Neuronal stem cell (in vitro differentiated cells): Measurements from ENCODE around the gene LRTM1.

Experiments
- DNase-seq: peaks from one replicate; pipeline ENCODE4 v3.0.0-alpha.2; 2013; ENCODE audit warnings: low spot score
- H2AFZ ChIP-seq: one replicate; pipeline ENCODE4 v1.6.1; 2013; ENCODE audit warnings: mild to moderate bottlenecking, low read length, inconsistent platforms
- H2AK5ac ChIP-seq: 2 replicates; pipeline ENCODE4 v1.6.1; 2013; ENCODE audit warnings: low read depth, mild to moderate bottlenecking, inconsistent platforms, low read length, moderate library complexity, mixed read lengths
- H2BK120ac ChIP-seq: 2 replicates; pipeline ENCODE4 v1.6.1; 2013; ENCODE audit warnings: low read depth, mild to moderate bottlenecking, inconsistent platforms, low read length, moderate library complexity, mixed read lengths
- H2BK12ac ChIP-seq: one replicate; pipeline ENCODE4 v1.6.1; 2013; ENCODE audit warnings: low read length, inconsistent platforms
- H2BK15ac ChIP-seq: 2 replicates; pipeline ENCODE4 v1.6.1; 2013; ENCODE audit warnings: mild to moderate bottlenecking, low read length, inconsistent platforms, mixed read lengths
- H2BK5ac ChIP-seq: one replicate; pipeline ENCODE4 v1.6.1; 2013; ENCODE audit warnings: inconsistent platforms, mild to moderate bottlenecking, low read length, moderate library complexity
- H3K14ac ChIP-seq: one replicate; pipeline ENCODE4 v1.6.1; 2013; ENCODE audit warnings: low read length, inconsistent platforms
- H3K18ac ChIP-seq: 2 replicates; pipeline ENCODE4 v1.6.1; 2013; ENCODE audit warnings: low read length, inconsistent platforms
- H3K23ac ChIP-seq: 2 replicates; pipeline ENCODE4 v1.6.1; 2013; ENCODE audit warnings: low read depth, mild to moderate bottlenecking, mixed read lengths, low read length, inconsistent platforms; ENCODE audit not compliant: poor library complexity
- H3K27ac ChIP-seq: replicated peaks from 3 replicates; pipeline ENCODE4 v1.5.1; 2013; ENCODE audit warnings: low read length, inconsistent platforms
- H3K27me3 ChIP-seq, 3 experiments: 2 replicates each; pipeline ENCODE4 v1.6.1; 2013; ENCODE audit warnings: low read length in 3 of 3, mild to moderate bottlenecking in 2 of 3, inconsistent platforms in 1 of 3, low read depth in 1 of 3, mixed read lengths in 1 of 3, moderate library complexity in 1 of 3; ENCODE audit not compliant: control insufficient read depth in 3 of 3, insufficient read depth in 3 of 3
- H3K36me3 ChIP-seq, 2 donors: replicated peaks in 1 of 2; 2 replicates each; pipeline ENCODE4 v1.6.1; 2013; ENCODE audit warnings: low read length in 2 of 2; ENCODE audit not compliant: control insufficient read depth in 2 of 2, insufficient read depth in 2 of 2
- H3K4ac ChIP-seq: 2 replicates; pipeline ENCODE4 v1.6.1; 2013; ENCODE audit warnings: inconsistent platforms, mild to moderate bottlenecking, low read length, moderate library complexity
- H3K4me1 ChIP-seq, 2 donors: 1 replicate in 1 of 2; 2 replicates in 1 of 2; pipeline ENCODE4 v1.6.1; 2013; ENCODE audit warnings: low read length in 2 of 2, low read depth in 1 of 2; ENCODE audit not compliant: control insufficient read depth in 2 of 2, insufficient read depth in 1 of 2
- H3K4me2 ChIP-seq: one replicate; pipeline ENCODE4 v1.6.1; 2013; ENCODE audit warnings: mild to moderate bottlenecking, low read length, inconsistent platforms; ENCODE audit not compliant: insufficient read depth, poor library complexity, severe bottlenecking
- H3K4me3 ChIP-seq, 2 donors: 2 replicates each; pipeline ENCODE4 v1.5.1; 2013; ENCODE audit warnings: low read length in 2 of 2, mild to moderate bottlenecking in 2 of 2, inconsistent platforms in 1 of 2, moderate library complexity in 1 of 2
- H3K79me1 ChIP-seq: one replicate; pipeline ENCODE4 v1.6.1; 2013; ENCODE audit warnings: low read depth, mild to moderate bottlenecking, inconsistent platforms, low read length, moderate library complexity
- H3K9ac ChIP-seq: one replicate; pipeline ENCODE4 v1.6.1; 2013; ENCODE audit warnings: mild to moderate bottlenecking, low read depth, low read length, inconsistent platforms; ENCODE audit not compliant: poor library complexity
- H3K9me3 ChIP-seq, 2 donors: replicated peaks in 1 of 2; 2 replicates each; pipeline versions ENCODE3 to v1.6.1; 2013; ENCODE audit warnings: low read length in 2 of 2, mild to moderate bottlenecking in 2 of 2, inconsistent platforms in 1 of 2, low read depth in 1 of 2, mixed read lengths in 1 of 2, moderate library complexity in 1 of 2; ENCODE audit not compliant: control insufficient read depth in 2 of 2, insufficient read depth in 1 of 2
- H4K8ac ChIP-seq: one replicate; pipeline ENCODE4 v1.6.1; 2013; ENCODE audit warnings: low read depth, mild to moderate bottlenecking, inconsistent platforms, low read length, moderate library complexity
- H4K91ac ChIP-seq: one replicate; pipeline ENCODE4 v1.6.1; 2013; ENCODE audit warnings: low read length, low read depth, mild to moderate bottlenecking, inconsistent platforms; ENCODE audit not compliant: poor library complexity
- WGBS, 2 donors: extraction: QIAGEN DNeasy Blood & Tissue Kit; methylation state at CpG; one replicate each; pipeline ENCODE4 v1.1.7; 2013; ENCODE audit warnings: missing lambda C conversion rate in 2 of 2, mixed read lengths in 1 of 2; ENCODE audit not compliant: insufficient read length in 2 of 2, insufficient replicate concordance in 1 of 2; ENCODE audit errors: extremely low coverage in 2 of 2; 5-methylcytosine and 5-hydroxymethylcytosine counted together

LRTM1 gene

DNA sequence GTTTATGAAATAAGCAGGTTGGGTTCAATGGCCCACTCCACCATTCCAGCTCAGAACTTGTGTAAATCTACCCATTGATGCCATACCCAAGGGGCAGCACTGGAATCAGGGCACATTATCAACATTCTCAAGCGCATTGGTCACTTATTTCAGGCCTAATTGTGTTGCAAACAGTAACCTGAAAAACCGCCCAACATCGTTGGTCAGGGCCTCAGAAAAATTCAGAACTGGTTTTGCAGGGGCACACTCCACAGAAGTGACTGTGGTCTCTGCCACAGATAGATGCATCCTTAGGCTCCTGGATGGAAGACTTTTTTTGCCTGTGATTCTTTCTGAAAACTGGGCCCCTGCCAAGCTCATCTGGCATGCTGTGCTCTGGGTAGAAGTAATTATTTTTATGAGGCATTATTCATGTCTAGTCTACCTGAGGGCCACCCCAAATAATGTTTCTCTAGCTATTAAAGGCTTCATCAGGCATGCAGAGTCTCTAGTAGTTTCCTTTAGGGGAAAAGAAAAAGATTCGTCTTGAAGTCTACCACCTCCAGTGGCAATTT lies 21.7 kb upstream of the LRTM1 start:
- H4K91ac ChIP-seq, result no peak overlapping the region
- H3K27me3 ChIP-seq, result no peaks in the 10 kb centered on the region
- H2BK15ac ChIP-seq, result no peak overlapping the region
- no peak overlapping the region for H3K14ac ChIP-seq
- H3K23ac ChIP-seq, result no peak overlapping the region
- H3K4me2 ChIP-seq, result no peak overlapping the region
- H3K4me1 ChIP-seq, result peaks cover 10 to 11% of the 10 kb centered on the region in 2 donors
- H3K4me3 ChIP-seq, result no peak overlapping the region
- H2BK120ac ChIP-seq, result no peak overlapping the region
- no peak overlapping the region for H2AFZ ChIP-seq
- H2AK5ac ChIP-seq, result no peak overlapping the region
- H2BK5ac ChIP-seq, result no peak overlapping the region
- no peak overlapping the region for H2BK12ac ChIP-seq
- H3K36me3 ChIP-seq, result no peaks in the 10 kb centered on the region
- no peak overlapping the region for H3K18ac ChIP-seq
- H3K79me1 ChIP-seq, result no peaks in the 10 kb centered on the region
- no peak overlapping the region for H4K8ac ChIP-seq
- no peak overlapping the region for H3K9ac ChIP-seq
- no peak for DNase-seq
- no CpG with 5 or more reads among the region's 4 CpGs for WGBS, 2 donors
- H3K9me3 ChIP-seq, result no peaks in the 10 kb centered on the region
- H3K27ac ChIP-seq, result no peak overlapping the region
- no peak overlapping the region for H3K4ac ChIP-seq

DNA sequence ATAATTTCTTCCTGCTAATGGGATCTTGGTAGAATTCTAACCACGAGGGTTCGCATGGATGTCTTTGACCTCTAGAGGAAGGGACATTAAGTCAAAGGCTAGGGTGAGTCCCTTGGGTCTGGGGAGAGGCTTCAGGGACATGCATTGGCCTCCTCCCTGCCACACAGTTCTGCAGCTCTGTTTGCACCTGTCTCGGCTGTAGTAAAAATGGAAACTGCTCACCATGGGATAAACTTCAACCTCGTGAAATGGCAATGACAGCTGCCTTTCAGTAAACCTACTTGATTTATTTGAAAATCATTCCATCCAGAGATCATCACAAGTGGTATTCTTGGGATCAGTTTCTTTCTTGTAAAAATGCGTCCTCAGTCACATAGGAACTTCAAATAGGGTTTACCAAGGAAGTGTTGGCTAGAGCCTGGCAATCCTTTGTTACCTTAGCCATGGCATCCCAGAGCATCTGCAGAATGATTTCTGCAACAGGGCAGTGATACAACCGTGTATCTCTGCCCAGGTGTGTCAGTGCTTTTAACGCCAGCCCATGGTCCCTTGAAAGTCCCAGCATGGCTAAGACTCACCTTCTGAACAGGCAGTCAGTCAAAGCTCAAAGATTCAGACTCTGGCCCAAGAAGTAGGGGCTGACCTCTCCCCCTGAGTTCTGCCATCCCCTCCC lies 14.0 kb upstream of the LRTM1 start:
- Histone ChIP-seq H2BK5ac (no peak overlapping the region), H3K4me1 (peaks cover 1 to 9% of the 10 kb centered on the region in 2 donors), H3K79me1 (no peaks in the 10 kb centered on the region), H3K27me3 (no peaks in the 10 kb centered on the region), H2AFZ (no peak overlapping the region), H4K91ac (no peak overlapping the region), H2BK12ac (no peak overlapping the region), H3K9me3 (no peaks in the 10 kb centered on the region), H3K4ac (no peak overlapping the region), H4K8ac (no peak overlapping the region), H3K18ac (no peak overlapping the region), H3K23ac (no peak overlapping the region), H3K36me3 (no peaks in the 10 kb centered on the region), H3K27ac (no peak overlapping the region), H3K9ac (no peak overlapping the region), H3K4me3 (no peak overlapping the region), H2AK5ac (no peak overlapping the region), H2BK15ac (no peak overlapping the region), H3K4me2 (no peak overlapping the region), H3K14ac (no peak overlapping the region), H2BK120ac (no peak overlapping the region)
- no peak for DNase-seq
- WGBS, 2 donors, result no CpG with 5 or more reads among the region's 7 CpGs

DNA sequence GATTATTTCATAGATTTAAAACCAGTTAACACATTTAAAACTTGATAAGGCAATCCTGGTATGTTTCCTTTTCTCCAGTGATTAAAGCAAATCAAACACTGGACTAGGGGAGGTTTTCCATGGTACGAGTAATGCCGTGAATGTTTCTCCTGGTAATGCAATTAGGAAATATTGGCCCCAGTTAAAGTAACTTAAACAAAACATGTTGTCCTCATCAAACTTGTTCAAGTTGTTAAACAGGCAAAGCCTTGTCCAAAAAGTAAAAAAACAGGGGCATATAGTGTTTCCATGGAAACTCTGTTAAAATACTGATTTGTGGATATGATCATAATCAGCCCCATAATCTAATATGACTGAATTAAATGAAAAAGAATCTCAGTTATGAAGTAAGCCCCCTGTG lies 13.1 kb upstream of the LRTM1 start:
- H3K18ac ChIP-seq, result no peak overlapping the region
- no peak overlapping the region for H4K91ac ChIP-seq
- no peak overlapping the region for H3K4me2 ChIP-seq
- no peak overlapping the region for H2BK15ac ChIP-seq
- H2BK12ac ChIP-seq, result no peak overlapping the region
- peaks cover 0 to 16% of the 10 kb centered on the region in 2 donors for H3K4me1 ChIP-seq
- H3K27me3 ChIP-seq, result no peaks in the 10 kb centered on the region
- H2AFZ ChIP-seq, result no peak overlapping the region
- no peak for DNase-seq
- H3K9me3 ChIP-seq, result no peaks in the 10 kb centered on the region
- no peaks in the 10 kb centered on the region for H3K79me1 ChIP-seq
- H3K23ac ChIP-seq, result no peak overlapping the region
- no peak overlapping the region for H2AK5ac ChIP-seq
- H3K14ac ChIP-seq, result no peak overlapping the region
- no peak overlapping the region for H4K8ac ChIP-seq
- no peak overlapping the region for H2BK5ac ChIP-seq
- H3K4ac ChIP-seq, result no peak overlapping the region
- H3K27ac ChIP-seq, result no peak overlapping the region
- H3K36me3 ChIP-seq, result no peaks in the 10 kb centered on the region
- no peak overlapping the region for H2BK120ac ChIP-seq
- WGBS, 2 donors, result no CpG with 5 or more reads among the region's 2 CpGs
- no peak overlapping the region for H3K4me3 ChIP-seq
- no peak overlapping the region for H3K9ac ChIP-seq

DNA sequence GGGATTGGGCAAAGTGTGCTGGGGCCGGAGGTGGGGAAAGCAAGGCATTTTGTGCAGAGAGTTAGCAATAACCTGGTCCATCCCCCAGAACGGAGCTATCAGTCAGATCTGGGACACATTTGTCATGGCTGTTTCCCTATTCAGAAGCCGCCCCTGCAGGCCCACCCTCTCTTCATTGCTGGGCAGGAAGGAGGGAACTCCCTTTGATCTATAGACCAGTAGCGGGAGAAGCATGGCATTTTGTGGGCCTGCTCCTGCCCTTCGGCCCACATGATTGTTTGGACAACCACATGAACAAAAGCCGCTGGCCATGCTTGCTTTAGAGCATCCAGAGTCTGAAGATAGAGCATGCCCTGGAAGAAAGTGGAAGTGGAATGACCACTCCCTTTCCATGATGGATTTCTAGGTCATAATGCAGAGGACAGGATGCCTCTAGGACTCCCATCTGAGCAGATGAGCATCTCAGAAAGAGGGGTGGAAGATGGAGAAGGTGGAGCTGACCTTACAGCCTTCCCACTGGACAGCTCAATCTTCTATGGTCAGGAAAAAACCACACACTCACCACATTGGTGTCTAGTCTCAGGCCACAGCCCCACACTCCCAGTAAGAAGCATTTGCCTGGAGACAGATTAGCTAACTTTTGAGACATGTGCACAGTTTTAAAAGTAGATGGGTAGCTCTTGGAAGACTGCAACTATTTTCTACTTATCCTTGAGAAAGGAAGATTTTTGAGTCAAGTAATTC lies 11.9 kb upstream of the LRTM1 start:
- H2AK5ac ChIP-seq, result no peak overlapping the region
- H2BK120ac ChIP-seq, result no peak overlapping the region
- no peak overlapping the region for H3K4me2 ChIP-seq
- no peaks in the 10 kb centered on the region for H3K27me3 ChIP-seq
- no peak overlapping the region for H4K91ac ChIP-seq
- H3K18ac ChIP-seq, result peak overlapping the region; percentile 58
- no peaks in the 10 kb centered on the region for H3K9me3 ChIP-seq
- peaks cover 0 to 16% of the 10 kb centered on the region in 2 donors for H3K4me1 ChIP-seq
- H3K23ac ChIP-seq, result no peak overlapping the region
- WGBS, 2 donors, result no CpG with 5 or more reads among the region's 6 CpGs
- peak overlapping the region; percentile 43 for H2AFZ ChIP-seq
- H4K8ac ChIP-seq, result no peak overlapping the region
- no peaks in the 10 kb centered on the region for H3K36me3 ChIP-seq
- H3K4me3 ChIP-seq, result no peak overlapping the region
- H3K4ac ChIP-seq, result no peak overlapping the region
- H3K9ac ChIP-seq, result no peak overlapping the region
- H3K79me1 ChIP-seq, result no peaks in the 10 kb centered on the region
- no peak for DNase-seq
- H3K14ac ChIP-seq, result peak overlapping the region; percentile 14
- H3K27ac ChIP-seq, result no peak overlapping the region
- H2BK5ac ChIP-seq, result no peak overlapping the region
- no peak overlapping the region for H2BK15ac ChIP-seq
- H2BK12ac ChIP-seq, result no peak overlapping the region
